ENCODE data around the gene SIPA1L2.
A peak's percentile ranks its signal among the peaks of the same experiment; 100 is the strongest.

SIPA1L2 gene

DNA sequence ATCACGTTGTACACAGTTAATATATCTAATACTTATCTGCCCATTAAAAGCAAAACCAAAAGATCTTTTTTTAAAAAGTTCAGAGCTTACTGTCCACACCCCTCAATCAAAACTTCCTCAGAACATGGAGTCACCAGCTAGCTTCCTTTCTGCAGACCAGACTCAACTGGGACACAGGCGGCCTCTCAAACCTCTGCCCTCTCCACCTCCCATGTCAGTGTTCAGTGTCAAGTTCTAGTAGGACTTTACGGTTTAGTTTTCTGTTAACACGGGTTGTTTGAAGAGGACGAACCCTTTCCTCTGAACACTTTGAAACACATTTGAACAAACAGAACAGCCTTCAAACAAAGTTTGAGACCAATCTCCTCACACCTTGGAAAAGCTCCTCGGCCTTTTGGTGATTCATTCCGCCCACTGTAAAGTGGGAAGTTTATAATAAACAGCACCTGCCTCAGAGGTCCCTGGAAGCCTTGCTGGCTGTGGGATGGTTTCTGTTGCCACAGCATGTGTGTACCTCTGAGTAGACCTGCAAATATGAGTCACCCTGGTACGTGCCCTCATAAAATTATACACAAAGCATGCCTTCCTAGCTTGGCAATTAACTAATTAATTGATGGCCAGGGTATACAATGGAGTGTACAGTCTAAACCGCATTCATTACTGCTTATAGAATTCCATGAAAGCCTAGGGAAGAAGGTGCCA lies 48.4 kb upstream of the SIPA1L2 start (continued):
- TF ChIP-seq ZNF76 (tag by site-specific recombination; IDR thresholded peaks at IDR 0.05; ENCODE audit: borderline replicate concordance, low read depth) (peak; percentile 68), ZNF302 (tag by site-specific recombination; IDR thresholded peaks at IDR 0.05; ENCODE audit: low read depth) (no peak), ZNF221 (tag by site-specific recombination; IDR thresholded peaks at IDR 0.05; ENCODE audit: borderline replicate concordance) (no peak), ZNF274 (IDR thresholded peaks at IDR 0.05; ENCODE audit: low read length) (no peak), ZNF274 (tag by site-specific recombination; IDR thresholded peaks at IDR 0.05; ENCODE audit: borderline replicate concordance) (no peak), ZIC2 (tag by site-specific recombination; IDR thresholded peaks at IDR 0.05) (no peak), ZNF266 (tag by site-specific recombination; IDR thresholded peaks at IDR 0.05; ENCODE audit: low read depth) (no peak), ZNF24 (tag by site-specific recombination; IDR thresholded peaks at IDR 0.05) (peak; percentile 99), ZNF560 (tag by site-specific recombination; IDR thresholded peaks at IDR 0.05; ENCODE audit: borderline replicate concordance) (no peak), ZNF19 (tag by site-specific recombination; IDR thresholded peaks at IDR 0.05; ENCODE audit: low read depth) (no peak), ZNF121 (tag by site-specific recombination; IDR thresholded peaks at IDR 0.05) (no peak), ZNF354C (tag by site-specific recombination; IDR thresholded peaks at IDR 0.05; ENCODE audit: borderline replicate concordance, low read depth) (no peak), ZNF292 (tag by site-specific recombination; IDR thresholded peaks at IDR 0.05; ENCODE audit: borderline replicate concordance, low read depth) (no peak), ZNF624 (tag by site-specific recombination; IDR thresholded peaks at IDR 0.05) (no peak), ZNF701 (tag by site-specific recombination; IDR thresholded peaks at IDR 0.05) (no peak), GLIS1 (tag by site-specific recombination; IDR thresholded peaks at IDR 0.05) (peak; percentile 93), ZNF146 (tag by site-specific recombination; IDR thresholded peaks at IDR 0.05) (no peak), ZNF510 (tag by site-specific recombination; IDR thresholded peaks at IDR 0.05; ENCODE audit: insufficient replicate concordance) (peak; percentile 46), ZNF571 (tag by site-specific recombination; IDR thresholded peaks at IDR 0.05) (no peak), ZNF114 (tag by site-specific recombination; IDR thresholded peaks at IDR 0.05) (no peak), ZNF664 (tag by site-specific recombination; IDR thresholded peaks at IDR 0.05) (0 out of 2 replicates have a peak, but pooled peaks have one; percentile 17), ZNF558 (tag by site-specific recombination; IDR thresholded peaks at IDR 0.05) (0 out of 2 replicates have a peak, but pooled peaks have one; percentile 68), ZNF341 (tag by site-specific recombination; IDR thresholded peaks at IDR 0.05; ENCODE audit: low read depth) (peak; percentile 32; the same call in 1 of the 2 replicates), ZNF585B (tag by site-specific recombination; IDR thresholded peaks at IDR 0.05) (no peak)
- TF ChIP-seq, protein P1, sequence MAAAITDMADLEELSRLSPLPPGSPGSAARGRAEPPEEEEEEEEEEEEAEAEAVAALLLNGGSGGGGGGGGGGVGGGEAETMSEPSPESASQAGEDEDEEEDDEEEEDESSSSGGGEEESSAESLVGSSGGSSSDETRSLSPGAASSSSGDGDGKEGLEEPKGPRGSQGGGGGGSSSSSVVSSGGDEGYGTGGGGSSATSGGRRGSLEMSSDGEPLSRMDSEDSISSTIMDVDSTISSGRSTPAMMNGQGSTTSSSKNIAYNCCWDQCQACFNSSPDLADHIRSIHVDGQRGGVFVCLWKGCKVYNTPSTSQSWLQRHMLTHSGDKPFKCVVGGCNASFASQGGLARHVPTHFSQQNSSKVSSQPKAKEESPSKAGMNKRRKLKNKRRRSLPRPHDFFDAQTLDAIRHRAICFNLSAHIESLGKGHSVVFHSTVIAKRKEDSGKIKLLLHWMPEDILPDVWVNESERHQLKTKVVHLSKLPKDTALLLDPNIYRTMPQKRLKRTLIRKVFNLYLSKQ (tag by site-specific recombination; IDR thresholded peaks at IDR 0.05; ENCODE audit: borderline replicate concordance), result no peak
- TF ChIP-seq, protein P2, sequence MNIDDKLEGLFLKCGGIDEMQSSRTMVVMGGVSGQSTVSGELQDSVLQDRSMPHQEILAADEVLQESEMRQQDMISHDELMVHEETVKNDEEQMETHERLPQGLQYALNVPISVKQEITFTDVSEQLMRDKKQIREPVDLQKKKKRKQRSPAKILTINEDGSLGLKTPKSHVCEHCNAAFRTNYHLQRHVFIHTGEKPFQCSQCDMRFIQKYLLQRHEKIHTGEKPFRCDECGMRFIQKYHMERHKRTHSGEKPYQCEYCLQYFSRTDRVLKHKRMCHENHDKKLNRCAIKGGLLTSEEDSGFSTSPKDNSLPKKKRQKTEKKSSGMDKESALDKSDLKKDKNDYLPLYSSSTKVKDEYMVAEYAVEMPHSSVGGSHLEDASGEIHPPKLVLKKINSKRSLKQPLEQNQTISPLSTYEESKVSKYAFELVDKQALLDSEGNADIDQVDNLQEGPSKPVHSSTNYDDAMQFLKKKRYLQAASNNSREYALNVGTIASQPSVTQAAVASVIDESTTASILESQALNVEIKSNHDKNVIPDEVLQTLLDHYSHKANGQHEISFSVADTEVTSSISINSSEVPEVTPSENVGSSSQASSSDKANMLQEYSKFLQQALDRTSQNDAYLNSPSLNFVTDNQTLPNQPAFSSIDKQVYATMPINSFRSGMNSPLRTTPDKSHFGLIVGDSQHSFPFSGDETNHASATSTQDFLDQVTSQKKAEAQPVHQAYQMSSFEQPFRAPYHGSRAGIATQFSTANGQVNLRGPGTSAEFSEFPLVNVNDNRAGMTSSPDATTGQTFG (tag by site-specific recombination; IDR thresholded peaks at IDR 0.05; ENCODE audit: borderline replicate concordance), result no peak
- TF ChIP-seq, protein P3, sequence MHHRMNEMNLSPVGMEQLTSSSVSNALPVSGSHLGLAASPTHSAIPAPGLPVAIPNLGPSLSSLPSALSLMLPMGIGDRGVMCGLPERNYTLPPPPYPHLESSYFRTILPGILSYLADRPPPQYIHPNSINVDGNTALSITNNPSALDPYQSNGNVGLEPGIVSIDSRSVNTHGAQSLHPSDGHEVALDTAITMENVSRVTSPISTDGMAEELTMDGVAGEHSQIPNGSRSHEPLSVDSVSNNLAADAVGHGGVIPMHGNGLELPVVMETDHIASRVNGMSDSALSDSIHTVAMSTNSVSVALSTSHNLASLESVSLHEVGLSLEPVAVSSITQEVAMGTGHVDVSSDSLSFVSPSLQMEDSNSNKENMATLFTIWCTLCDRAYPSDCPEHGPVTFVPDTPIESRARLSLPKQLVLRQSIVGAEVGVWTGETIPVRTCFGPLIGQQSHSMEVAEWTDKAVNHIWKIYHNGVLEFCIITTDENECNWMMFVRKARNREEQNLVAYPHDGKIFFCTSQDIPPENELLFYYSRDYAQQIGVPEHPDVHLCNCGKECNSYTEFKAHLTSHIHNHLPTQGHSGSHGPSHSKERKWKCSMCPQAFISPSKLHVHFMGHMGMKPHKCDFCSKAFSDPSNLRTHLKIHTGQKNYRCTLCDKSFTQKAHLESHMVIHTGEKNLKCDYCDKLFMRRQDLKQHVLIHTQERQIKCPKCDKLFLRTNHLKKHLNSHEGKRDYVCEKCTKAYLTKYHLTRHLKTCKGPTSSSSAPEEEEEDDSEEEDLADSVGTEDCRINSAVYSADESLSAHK (tag by site-specific recombination; IDR thresholded peaks at IDR 0.05), result peak; percentile 84
- TF ChIP-seq, protein P4, sequence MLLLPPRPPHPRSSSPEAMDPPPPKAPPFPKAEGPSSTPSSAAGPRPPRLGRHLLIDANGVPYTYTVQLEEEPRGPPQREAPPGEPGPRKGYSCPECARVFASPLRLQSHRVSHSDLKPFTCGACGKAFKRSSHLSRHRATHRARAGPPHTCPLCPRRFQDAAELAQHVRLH (tag by site-specific recombination; IDR thresholded peaks at IDR 0.05), result peak; percentile 77
- TF ChIP-seq, protein P5, sequence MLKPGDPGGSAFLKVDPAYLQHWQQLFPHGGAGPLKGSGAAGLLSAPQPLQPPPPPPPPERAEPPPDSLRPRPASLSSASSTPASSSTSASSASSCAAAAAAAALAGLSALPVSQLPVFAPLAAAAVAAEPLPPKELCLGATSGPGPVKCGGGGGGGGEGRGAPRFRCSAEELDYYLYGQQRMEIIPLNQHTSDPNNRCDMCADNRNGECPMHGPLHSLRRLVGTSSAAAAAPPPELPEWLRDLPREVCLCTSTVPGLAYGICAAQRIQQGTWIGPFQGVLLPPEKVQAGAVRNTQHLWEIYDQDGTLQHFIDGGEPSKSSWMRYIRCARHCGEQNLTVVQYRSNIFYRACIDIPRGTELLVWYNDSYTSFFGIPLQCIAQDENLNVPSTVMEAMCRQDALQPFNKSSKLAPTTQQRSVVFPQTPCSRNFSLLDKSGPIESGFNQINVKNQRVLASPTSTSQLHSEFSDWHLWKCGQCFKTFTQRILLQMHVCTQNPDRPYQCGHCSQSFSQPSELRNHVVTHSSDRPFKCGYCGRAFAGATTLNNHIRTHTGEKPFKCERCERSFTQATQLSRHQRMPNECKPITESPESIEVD (tag by site-specific recombination; IDR thresholded peaks at IDR 0.05), result peak; percentile 78
- TF ChIP-seq, protein P6, sequence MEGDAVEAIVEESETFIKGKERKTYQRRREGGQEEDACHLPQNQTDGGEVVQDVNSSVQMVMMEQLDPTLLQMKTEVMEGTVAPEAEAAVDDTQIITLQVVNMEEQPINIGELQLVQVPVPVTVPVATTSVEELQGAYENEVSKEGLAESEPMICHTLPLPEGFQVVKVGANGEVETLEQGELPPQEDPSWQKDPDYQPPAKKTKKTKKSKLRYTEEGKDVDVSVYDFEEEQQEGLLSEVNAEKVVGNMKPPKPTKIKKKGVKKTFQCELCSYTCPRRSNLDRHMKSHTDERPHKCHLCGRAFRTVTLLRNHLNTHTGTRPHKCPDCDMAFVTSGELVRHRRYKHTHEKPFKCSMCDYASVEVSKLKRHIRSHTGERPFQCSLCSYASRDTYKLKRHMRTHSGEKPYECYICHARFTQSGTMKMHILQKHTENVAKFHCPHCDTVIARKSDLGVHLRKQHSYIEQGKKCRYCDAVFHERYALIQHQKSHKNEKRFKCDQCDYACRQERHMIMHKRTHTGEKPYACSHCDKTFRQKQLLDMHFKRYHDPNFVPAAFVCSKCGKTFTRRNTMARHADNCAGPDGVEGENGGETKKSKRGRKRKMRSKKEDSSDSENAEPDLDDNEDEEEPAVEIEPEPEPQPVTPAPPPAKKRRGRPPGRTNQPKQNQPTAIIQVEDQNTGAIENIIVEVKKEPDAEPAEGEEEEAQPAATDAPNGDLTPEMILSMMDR (tag by site-specific recombination; IDR thresholded peaks at IDR 0.05), result no peak

Data from HEK293 (cell line).